Measurements from ENCODE around the gene C1orf232. TPM values are rescaled to one million over a fixed set of nuclear protein-coding genes. Genes with fewer than 3 reads are reported as not detected.
A peak's percentile ranks its signal among the peaks of the same experiment; 100 is the strongest.

Gene C1orf232
- total and polyA plus RNA-seq, 2 of the 8 experiments (the other 6 are each of a cell fraction or from before 2014, with no cell fraction given), result not detected

GRCh38 chr1:26190373-26190987 is 21.7 kb upstream of the C1orf232 start, which contains the start of gene CATSPER4 (continued):
- TF ChIP-seq ATF3 (IDR thresholded peaks at IDR 0.05; ENCODE audit: insufficient read depth, low read depth, low read length) (no peak), SIRT6 (IDR thresholded peaks at IDR 0.05; ENCODE audit: low read length) (no peak), POLR2A (IDR thresholded peaks at IDR 0.05; ENCODE audit: control extremely low read depth in 1 of 2, low read depth in 2 of 2, low read length in 2 of 2) (0 out of 3 replicates have a peak, but pooled peaks of 1 of the 2 experiments have one; percentile 16), JUND (IDR thresholded peaks at IDR 0.05; ENCODE audit: low read length) (no peak)

All from H1 (cell line).